Loucy (cell line): Measurements from ENCODE around the gene BRAF.
"Not testable (repeated sequence)": the region's sequence is repeated elsewhere in the genome, so short reads cannot be mapped to it uniquely, and the experiment has no call there.

ENCODE experiments used
- H2AFZ ChIP-seq: fragments of 200-600 bp; sonication (generic); 2 replicates; pipeline ENCODE4 v1.6.0; 2016; ENCODE audit warnings: antibody characterized with exemption, mild to moderate bottlenecking, low read length, moderate library complexity
- H3F3A ChIP-seq: fragments of 200-600 bp; 2 replicates; pipeline ENCODE4 v1.6.0; 2016; ENCODE audit warnings: antibody characterized with exemption, low read depth, mild to moderate bottlenecking
- H3K27me3 ChIP-seq: fragments of 200-600 bp; sonication (generic); 2 replicates; pipeline ENCODE4 v1.6.1; 2014; ENCODE audit warnings: low read length, mild to moderate bottlenecking; ENCODE audit not compliant: insufficient read depth, poor library complexity, severe bottlenecking
- H3K36me3 ChIP-seq: fragments of 200-600 bp; sonication (generic); 2 replicates; pipeline ENCODE4 v1.6.1; 2016; ENCODE audit warnings: low read length; ENCODE audit not compliant: insufficient read depth
- H3K4me1 ChIP-seq: fragments of 200-600 bp; sonication (generic); 2 replicates; pipeline ENCODE4 v1.5.1; 2014; ENCODE audit warnings: low read length, mild to moderate bottlenecking; ENCODE audit not compliant: insufficient read depth, poor library complexity, severe bottlenecking
- H3K4me2 ChIP-seq: fragments of 200-600 bp; sonication (generic); 2 replicates; pipeline ENCODE4 v1.6.0; 2014; ENCODE audit warnings: antibody characterized with exemption, low read length, low read depth, mild to moderate bottlenecking; ENCODE audit not compliant: poor library complexity, severe bottlenecking
- H3K4me3 ChIP-seq: fragments of 200-600 bp; sonication (generic); 2 replicates; pipeline ENCODE4 v1.5.1; 2014; ENCODE audit warnings: low read length, mild to moderate bottlenecking, mixed read lengths; ENCODE audit not compliant: poor library complexity, severe bottlenecking
- H3K79me2 ChIP-seq: fragments of 200-600 bp; sonication (generic); 2 replicates; pipeline ENCODE4 v1.6.1; 2014; ENCODE audit warnings: low read length; ENCODE audit not compliant: insufficient read depth
- H3K9ac ChIP-seq: fragments of 200-600 bp; sonication (generic); 2 replicates; pipeline ENCODE4 v1.6.0; 2014; ENCODE audit warnings: mild to moderate bottlenecking, low read depth, low read length, moderate library complexity; ENCODE audit not compliant: poor library complexity, severe bottlenecking
- H3K9me2 ChIP-seq: fragments of 200-600 bp; sonication (generic); replicated peaks from 2 replicates; pipeline ENCODE4 v1.6.1; 2016; ENCODE audit warnings: low read depth, low read length, mixed read lengths
- H3K9me3 ChIP-seq: fragments of 200-600 bp; sonication (generic); 2 replicates; pipeline ENCODE4 v1.6.1; 2014; ENCODE audit warnings: mild to moderate bottlenecking, antibody characterized with exemption, low read length, low read depth; ENCODE audit not compliant: insufficient read depth
- H4K20me1 ChIP-seq: fragments of 200-600 bp; sonication (generic); 2 replicates; pipeline ENCODE4 v1.6.0; 2014; ENCODE audit warnings: antibody characterized with exemption, low read length, mild to moderate bottlenecking; ENCODE audit not compliant: insufficient read depth, poor library complexity, severe bottlenecking
- CTCF ChIP-seq: fragments of 200-600 bp; sonication (generic); conservative IDR thresholded peaks from 2 replicates; pipeline ENCODE4 v1.5.1; 2014; ENCODE audit warnings: mild to moderate bottlenecking, antibody characterized with exemption, low read length
- EZH2phosphoT487 ChIP-seq: fragments of 200-600 bp; IDR thresholded peaks from 2 replicates; pipeline ENCODE4 v1.6.1; 2018; ENCODE audit warnings: antibody characterized with exemption, mild to moderate bottlenecking, moderate library complexity, borderline replicate concordance

Gene BRAF

GRCh38 chr7:140767418-140767817 is 157.3 kb downstream of the BRAF start:
- Histone ChIP-seq H4K20me1 (no peaks in the 10 kb centered on the region), H3K9ac (no peak overlapping the region), H3K27me3 (no peaks in the 10 kb centered on the region), H3K4me2 (no peak overlapping the region), H2AFZ (no peak overlapping the region), H3K79me2 (no peaks in the 10 kb centered on the region), H3F3A (no peaks in the 10 kb centered on the region), H3K4me3 (no peak overlapping the region), H3K36me3 (peaks cover 14% of the 10 kb centered on the region), H3K9me2 (no peaks in the 10 kb centered on the region), H3K9me3 (no peaks in the 10 kb centered on the region), H3K4me1 (no peaks in the 10 kb centered on the region)
- TF ChIP-seq EZH2phosphoT487 (no peak), CTCF (no peak)

DNA sequence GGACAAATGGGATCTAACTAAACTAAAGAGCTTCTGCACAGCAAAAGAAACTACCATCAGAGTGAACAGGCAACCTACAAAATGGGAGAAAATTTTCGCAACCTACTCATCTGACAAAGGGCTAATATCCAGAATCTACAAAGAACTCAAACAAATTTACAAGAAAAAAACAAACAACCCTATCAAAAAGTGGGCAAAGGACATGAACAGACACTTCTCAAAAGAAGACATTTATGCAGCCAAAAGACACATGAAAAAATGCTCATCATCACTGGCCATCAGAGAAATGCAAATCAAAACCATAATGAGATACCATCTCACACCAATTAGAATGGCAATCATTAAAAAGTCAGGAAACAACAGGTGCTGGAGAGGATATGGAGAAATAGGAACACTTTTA is 159.3 kb downstream of the BRAF start:
- H3K4me2 ChIP-seq, H3K27me3 ChIP-seq, H3K9ac ChIP-seq, H4K20me1 ChIP-seq, H3K9me2 ChIP-seq, H3K4me1 ChIP-seq, H3K4me3 ChIP-seq, H3F3A ChIP-seq, H3K9me3 ChIP-seq, H2AFZ ChIP-seq, H3K79me2 ChIP-seq, H3K36me3 ChIP-seq: not testable (repeated sequence)

- not testable (repeated sequence) for H3K4me2 ChIP-seq, H3K79me2 ChIP-seq, H3K27me3 ChIP-seq, H3K4me3 ChIP-seq, H3K36me3 ChIP-seq, H3K9me3 ChIP-seq, H3K9me2 ChIP-seq, H3K4me1 ChIP-seq, H2AFZ ChIP-seq, H4K20me1 ChIP-seq, H3F3A ChIP-seq, H3K9ac ChIP-seq
Observed at GRCh38 chr7:140763166-140763565, 161.6 kb downstream of the BRAF start.

- not testable (repeated sequence) for H3K79me2 ChIP-seq, H3K4me2 ChIP-seq, H3K9me3 ChIP-seq, H3K9me2 ChIP-seq, H2AFZ ChIP-seq, H3K36me3 ChIP-seq, H3K9ac ChIP-seq, H4K20me1 ChIP-seq, H3K4me1 ChIP-seq, H3K4me3 ChIP-seq, H3K27me3 ChIP-seq, H3F3A ChIP-seq
Observed at GRCh38 chr7:140761375-140761774, 163.4 kb downstream of the BRAF start.

DNA sequence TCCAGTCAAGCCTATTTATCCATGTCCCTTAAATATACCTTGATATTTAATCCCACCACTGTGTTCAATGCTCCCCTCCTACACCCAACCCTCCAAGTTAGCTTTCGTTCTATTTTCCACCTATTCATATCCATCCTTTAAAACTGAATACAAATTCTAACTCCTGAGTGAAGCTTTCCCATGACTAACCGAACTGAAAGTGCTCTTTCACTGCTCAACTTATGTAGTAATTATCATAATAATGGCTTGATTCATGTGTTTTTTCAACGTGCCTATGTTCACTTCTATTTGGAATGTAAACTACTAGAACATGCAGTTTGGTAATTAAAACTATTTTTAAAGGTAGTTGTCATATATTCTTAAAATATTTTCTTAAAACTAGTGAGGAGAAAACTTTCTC is 170.2 kb downstream of the BRAF start:
- no peak for TF ChIP-seq CTCF
- H2AFZ ChIP-seq = no peak overlapping the region
- no peaks in the 10 kb centered on the region for H3F3A ChIP-seq
- H3K9me3 ChIP-seq = no peaks in the 10 kb centered on the region
- H3K79me2 ChIP-seq = no peaks in the 10 kb centered on the region
- no peak overlapping the region for H3K4me2 ChIP-seq
- H3K9me2 ChIP-seq = no peaks in the 10 kb centered on the region
- no peaks in the 10 kb centered on the region for H4K20me1 ChIP-seq
- peaks cover 14% of the 10 kb centered on the region; the same call in 1 of the 2 replicates for H3K36me3 ChIP-seq
- no peak overlapping the region for H3K4me3 ChIP-seq
- H3K9ac ChIP-seq = no peak overlapping the region
- H3K4me1 ChIP-seq = no peaks in the 10 kb centered on the region
- no peaks in the 10 kb centered on the region for H3K27me3 ChIP-seq
